T-cell (primary cell): ENCODE measurements around the gene GRAMD2B. TPM values are rescaled to one million over a fixed set of nuclear protein-coding genes. Genes with fewer than 3 reads are reported as not detected.

Experiments
- ATAC-seq, 4 experiments: fragments of 200-7000 bp in 3 of 4; fragments of 150-1000 bp in 1 of 4; cut with Tn5 transposase; replicated peaks in 1 of 4; 1 replicate in 3 of 4; 2 replicates in 1 of 4; pipeline ENCODE4 v1.10.0; 2021; ENCODE audit warnings: moderate library complexity in 3 of 4, mild to moderate bottlenecking in 2 of 4, moderate number of reproducible peaks in 1 of 4
- CTCF ChIA-PET, 2 donors: fragments of 300-600 bp; sonication (Branson Sonifier 250); formaldehyde crosslinking; loops; one replicate each; lab custom pipeline; 2022; ENCODE audit warnings: antibody characterized with exemption in 2 of 2; lab: Charles Lee
- POLR2A ChIA-PET, 2 donors: fragments of 300-600 bp; sonication (Branson Sonifier 250); formaldehyde crosslinking; loops; one replicate each; lab custom pipeline; 2022; ENCODE audit warnings: antibody characterized with exemption in 2 of 2; lab: Charles Lee
- DNase-seq, 35 experiments: peaks; one replicate each; pipeline versions ENCODE4 v3.0.0 to v3.0.0-alpha.2; 2013 to 2023
- H3K27ac ChIP-seq: one replicate; pipeline ENCODE4 v1.5.1; 2013; ENCODE audit warnings: low read length
- H3K27me3 ChIP-seq, 2 experiments: replicated peaks in 1 of 2; 1 replicate in 1 of 2; 2 replicates in 1 of 2; pipeline versions ENCODE4 v1.6.1 to v1.7.0; 2013; ENCODE audit warnings: low read length in 1 of 2, mixed read lengths in 1 of 2; ENCODE audit not compliant: control insufficient read depth in 2 of 2, insufficient read depth in 2 of 2; ENCODE audit errors: extremely low read depth in 1 of 2
- H3K36me3 ChIP-seq, 2 donors: 1 replicate in 1 of 2; 2 replicates in 1 of 2; pipeline versions ENCODE4 v1.6.1 to v1.7.0; 2013; ENCODE audit warnings: low read length in 1 of 2; ENCODE audit not compliant: control insufficient read depth in 2 of 2, insufficient read depth in 1 of 2; ENCODE audit errors: extremely low read depth in 1 of 2
- H3K4me1 ChIP-seq, 2 experiments: 1 replicate in 1 of 2; 2 replicates in 1 of 2; pipeline versions ENCODE4 v1.6.1 to v1.7.0; 2013; ENCODE audit warnings: low read length in 2 of 2, mixed read lengths in 1 of 2; ENCODE audit not compliant: insufficient read depth in 2 of 2, control insufficient read depth in 1 of 2; ENCODE audit errors: extremely low read depth in 1 of 2
- H3K4me3 ChIP-seq, 2 donors: 1 replicate in 1 of 2; 2 replicates in 1 of 2; pipeline versions ENCODE4 v1.5.1 to v1.7.0; 2013; ENCODE audit warnings: mild to moderate bottlenecking in 2 of 2, low read length in 1 of 2, moderate library complexity in 1 of 2; ENCODE audit not compliant: control insufficient read depth in 1 of 2; ENCODE audit errors: extremely low read depth in 1 of 2
- H3K9me3 ChIP-seq: 2 replicates; pipeline ENCODE4 v1.7.0; 2013
- H3K27ac Mint-ChIP-seq, 2 donors: one replicate each; pipeline ENCODE4 v1.8.0; 2020 to 2021; ENCODE audit warnings: mild to moderate bottlenecking in 2 of 2, mixed read lengths in 2 of 2
- H3K27me3 Mint-ChIP-seq, 2 donors: one replicate each; pipeline ENCODE4 v1.8.0; 2021 to 2022; ENCODE audit warnings: mixed read lengths in 2 of 2
- H3K36me3 Mint-ChIP-seq: one replicate; pipeline ENCODE4 v1.8.0; 2021; ENCODE audit warnings: mixed read lengths
- H3K4me1 Mint-ChIP-seq, 3 donors: one replicate each; pipeline ENCODE4 v1.8.0; 2020 to 2022; ENCODE audit warnings: mixed read lengths in 3 of 3, mild to moderate bottlenecking in 1 of 3
- H3K4me3 Mint-ChIP-seq, 3 donors: one replicate each; pipeline ENCODE4 v1.8.0; 2020 to 2022; ENCODE audit warnings: mild to moderate bottlenecking in 3 of 3, mixed read lengths in 3 of 3, moderate library complexity in 3 of 3
- H3K9me3 Mint-ChIP-seq, 3 donors: one replicate each; pipeline ENCODE4 v1.8.0; 2020 to 2022; ENCODE audit warnings: mixed read lengths in 3 of 3
- WGBS: methylation state at CpG from one replicate; pipeline ENCODE4 v1.1.5; 2013; ENCODE audit warnings: missing lambda C conversion rate; ENCODE audit not compliant: insufficient coverage; 5-methylcytosine and 5-hydroxymethylcytosine counted together
- total RNA-seq, 35 experiments: library from RNA in 6 of 35; stranded (reverse) in 6 of 35; fragments of 120-200 nt in 1 of 35; gene quantifications; one replicate each; pipeline versions ENCODE4 v1.2.1 to v1.2.4 and lab custom pipeline; 2013 to 2026

Gene GRAMD2B
- total RNA-seq, 5 donors from 2014 or later (not counting 1 experiment from before 2014, with no cell fraction given): 5.7 to 14.1 (median 6.0) TPM

- DNase-seq: no peak
- peaks cover 0 to 4% of the 10 kb centered on the region in 2 donors for H3K27me3 Mint-ChIP-seq
- Histone ChIP-seq H3K36me3 (no peaks in the 10 kb centered on the region), H3K9me3 (no peaks in the 10 kb centered on the region), H3K27me3 (peaks cover 0 to 4% of the 10 kb centered on the region in 2 experiments), H3K27ac (no peak overlapping the region), H3K4me1 (no peaks in the 10 kb centered on the region), H3K4me3 (no peak overlapping the region)
- ChIA-PET CTCF (interaction anchor here (0.6 to 0.9 kb wide), 2 partner anchors 20 to 28 kb away, joined by 3 read pairs; no protein-coding TSS in a partner anchor), POLR2A (no interaction called here)
- no peak for ATAC-seq
- no peaks in the 10 kb centered on the region for H3K36me3 Mint-ChIP-seq
- H3K9me3 Mint-ChIP-seq: no peaks in the 10 kb centered on the region
- peaks cover 0 to 11% (median 3%) of the 10 kb centered on the region in 3 donors for H3K4me1 Mint-ChIP-seq
- no peak overlapping the region for H3K4me3 Mint-ChIP-seq
- no peak overlapping the region for H3K27ac Mint-ChIP-seq
Measured at GRCh38 chr5:126520593-126520953, 97.4 kb downstream of the GRAMD2B start.

DNA sequence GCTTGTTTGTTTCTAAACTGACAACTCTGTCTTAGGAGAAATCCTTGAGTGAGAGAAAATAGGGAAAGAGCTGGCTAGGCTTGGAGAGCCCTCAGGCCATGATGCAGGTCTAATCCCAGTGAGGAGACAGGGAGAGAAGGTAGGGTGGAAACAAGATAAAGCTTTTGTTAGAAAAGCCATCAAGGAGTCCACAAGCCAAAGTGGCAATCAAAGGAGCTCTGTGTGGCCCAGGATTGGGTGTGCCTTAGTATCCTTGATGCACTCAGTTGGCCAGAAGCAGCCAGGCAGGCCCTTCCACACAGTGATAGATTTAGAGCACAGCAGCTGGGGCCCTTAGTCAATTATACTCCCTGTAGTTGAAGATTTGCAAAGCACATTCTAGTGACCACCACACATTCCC is 97.9 kb downstream of the GRAMD2B start:
- peaks cover 0 to 4% of the 10 kb centered on the region in 2 donors for H3K27me3 Mint-ChIP-seq
- ChIA-PET POLR2A (no interaction called here), CTCF (interaction anchor here (0.6 to 1.5 kb wide), 5 partner anchors 19 to 286 kb away, joined by 3 to 4 read pairs (median 3); no protein-coding TSS in a partner anchor)
- no peak for ATAC-seq
- H3K4me1 Mint-ChIP-seq: peaks cover 2 to 11% (median 3%) of the 10 kb centered on the region in 3 donors
- H3K36me3 Mint-ChIP-seq: no peaks in the 10 kb centered on the region
- no peak overlapping the region for H3K4me3 Mint-ChIP-seq
- H3K27me3 ChIP-seq: peaks cover 0 to 6% of the 10 kb centered on the region in 2 experiments
- peaks cover 0 to 3% (median 0%) of the 10 kb centered on the region in 3 donors for H3K9me3 Mint-ChIP-seq
- H3K27ac ChIP-seq: no peak overlapping the region
- no peaks in the 10 kb centered on the region for H3K36me3 ChIP-seq
- no peak overlapping the region for H3K4me3 ChIP-seq
- no peaks in the 10 kb centered on the region for H3K9me3 ChIP-seq
- no peak overlapping the region for H3K27ac Mint-ChIP-seq
- H3K4me1 ChIP-seq: no peaks in the 10 kb centered on the region
- no peak for DNase-seq

GRCh38 chr5:126523818-126524510 is 100.8 kb downstream of the GRAMD2B start:
- no CpG with 5 or more reads among the region's 8 CpGs for WGBS

DNA sequence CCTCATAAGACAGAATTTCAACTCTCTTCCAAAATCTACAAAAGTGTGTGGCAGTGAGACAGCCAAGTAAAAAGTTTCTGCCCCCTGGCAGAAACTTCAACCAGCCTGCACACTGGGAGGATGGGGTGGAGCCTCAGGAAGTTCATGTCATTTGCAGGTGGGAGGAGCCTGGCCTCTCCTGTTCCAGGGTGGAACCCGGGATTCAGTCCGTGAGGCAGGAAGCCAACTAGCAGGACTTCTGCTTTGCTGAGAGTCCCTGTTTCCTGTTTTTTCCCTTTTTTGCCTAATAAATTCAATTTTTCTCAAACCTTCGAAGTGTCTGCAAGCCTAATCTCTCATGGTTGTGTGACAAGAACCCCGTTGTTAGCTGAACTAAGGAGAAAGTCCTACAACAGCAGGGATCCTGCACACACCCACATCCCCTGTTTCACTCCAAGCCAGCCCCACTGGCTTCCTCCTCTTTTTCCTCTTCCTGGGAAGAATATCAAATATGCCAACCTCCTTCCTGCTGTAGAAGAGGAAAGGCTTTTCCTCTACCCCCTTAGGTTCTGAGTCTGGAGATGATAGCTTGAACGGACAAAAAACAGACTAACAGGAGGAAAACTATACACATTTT is 102.5 kb downstream of the GRAMD2B start:
- POLR2A ChIA-PET: no interaction called here
- DNase-seq (no peak), ATAC-seq (no peak)
- Mint-ChIP-seq H3K27ac (no peak overlapping the region), H3K27me3 (no peaks in the 10 kb centered on the region), H3K4me3 (no peak overlapping the region), H3K4me1 (peaks cover 0 to 2% (median 0%) of the 10 kb centered on the region in 3 donors), H3K36me3 (peaks cover 3% of the 10 kb centered on the region), H3K9me3 (peaks cover 0 to 11% (median 0%) of the 10 kb centered on the region in 3 donors)
- CTCF ChIA-PET: no interaction called here
- Histone ChIP-seq H3K27ac (no peak overlapping the region), H3K9me3 (no peaks in the 10 kb centered on the region), H3K36me3 (no peaks in the 10 kb centered on the region), H3K4me1 (no peaks in the 10 kb centered on the region), H3K4me3 (no peak overlapping the region), H3K27me3 (peaks cover 0 to 5% of the 10 kb centered on the region in 2 experiments)
- WGBS: 61% methylated on average over 4 of the region's 5 CpGs

More at GRCh38 chr5:126523818-126524510, 100.8 kb downstream of the GRAMD2B start:
- peaks cover 3% of the 10 kb centered on the region for H3K36me3 Mint-ChIP-seq
- H3K4me3 ChIP-seq: no peak overlapping the region
- H3K9me3 Mint-ChIP-seq: peaks cover 0 to 11% (median 0%) of the 10 kb centered on the region in 3 donors
- DNase-seq (no peak), ATAC-seq (no peak)
- H3K4me3 Mint-ChIP-seq: no peak overlapping the region
- ChIA-PET POLR2A (no interaction called here), CTCF (no interaction called here)
- H3K27ac Mint-ChIP-seq: no peak overlapping the region
- no peaks in the 10 kb centered on the region for H3K4me1 ChIP-seq
- H3K9me3 ChIP-seq: no peaks in the 10 kb centered on the region
- no peak overlapping the region for H3K27ac ChIP-seq
- H3K27me3 Mint-ChIP-seq: peaks cover 0 to 4% of the 10 kb centered on the region in 2 donors
- H3K4me1 Mint-ChIP-seq: peaks cover 2 to 11% (median 3%) of the 10 kb centered on the region in 3 donors
- H3K36me3 ChIP-seq: no peaks in the 10 kb centered on the region
- H3K27me3 ChIP-seq: peaks cover 0 to 7% of the 10 kb centered on the region in 2 experiments

DNA sequence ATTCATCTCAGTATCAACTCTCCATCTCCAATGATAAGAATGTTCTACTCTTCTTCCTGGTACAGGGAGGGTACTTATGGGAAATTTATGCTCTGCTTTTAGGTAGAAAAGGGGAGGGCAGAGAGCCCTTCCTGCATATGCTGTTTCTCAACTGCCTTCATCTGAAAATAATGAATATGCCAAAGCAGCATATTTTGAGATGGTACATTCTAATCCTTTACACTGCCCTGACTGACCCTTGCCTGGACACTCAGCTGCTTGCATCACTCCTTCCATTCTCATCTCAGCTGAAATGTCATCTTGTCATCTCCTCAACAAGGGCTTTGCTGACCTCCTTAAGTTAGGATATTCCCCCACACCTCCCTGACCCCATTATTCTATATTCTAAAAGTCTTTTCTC is 103.3 kb downstream of the GRAMD2B start:
- no peaks in the 10 kb centered on the region for H3K9me3 ChIP-seq
- H3K36me3 Mint-ChIP-seq: peaks cover 3% of the 10 kb centered on the region
- no peaks in the 10 kb centered on the region for H3K36me3 ChIP-seq
- peaks cover 0 to 11% (median 0%) of the 10 kb centered on the region in 3 donors for H3K9me3 Mint-ChIP-seq
- H3K4me1 ChIP-seq: no peaks in the 10 kb centered on the region
- H3K27me3 Mint-ChIP-seq: no peaks in the 10 kb centered on the region
- ChIA-PET POLR2A (no interaction called here), CTCF (interaction anchor here in 1 of 2 donors (1.4 kb wide), 1 partner anchor 188 kb away, joined by 4 read pairs; no protein-coding TSS in a partner anchor)
- no peak overlapping the region for H3K4me3 ChIP-seq
- H3K27me3 ChIP-seq: peaks cover 0 to 5% of the 10 kb centered on the region in 2 experiments
- ATAC-seq (no peak), DNase-seq (no peak)
- peaks cover 0 to 2% (median 0%) of the 10 kb centered on the region in 3 donors for H3K4me1 Mint-ChIP-seq
- no peak overlapping the region for H3K27ac ChIP-seq
- H3K27ac Mint-ChIP-seq: no peak overlapping the region
- no peak overlapping the region for H3K4me3 Mint-ChIP-seq

DNA sequence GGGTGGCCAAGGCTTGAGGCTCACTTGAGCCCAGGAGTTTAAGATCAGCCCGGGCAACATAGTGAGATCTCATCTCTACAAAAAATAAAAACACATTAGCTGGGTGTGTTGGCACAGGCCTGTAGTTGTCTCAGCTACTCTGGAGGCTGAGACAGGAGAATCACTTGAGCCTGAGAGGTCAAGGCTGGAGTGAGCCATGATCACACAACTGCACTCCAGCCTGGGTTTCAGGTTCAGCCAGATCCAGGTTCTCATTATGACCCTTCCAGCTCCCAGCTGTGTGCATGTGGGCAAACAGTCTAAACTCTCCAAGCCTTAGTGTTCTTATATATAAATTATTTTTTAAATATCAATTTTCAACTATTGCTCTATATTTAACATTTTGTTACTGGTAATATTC is 103.9 kb downstream of the GRAMD2B start:
- Mint-ChIP-seq H3K4me3 (no peak overlapping the region), H3K9me3 (peaks cover 0 to 11% (median 0%) of the 10 kb centered on the region in 3 donors), H3K27ac (no peak overlapping the region), H3K27me3 (no peaks in the 10 kb centered on the region), H3K4me1 (peaks cover 0 to 2% (median 0%) of the 10 kb centered on the region in 3 donors), H3K36me3 (peaks cover 3% of the 10 kb centered on the region)
- H3K27me3 ChIP-seq: peaks cover 0 to 5% of the 10 kb centered on the region in 2 experiments
- no peaks in the 10 kb centered on the region for H3K9me3 ChIP-seq
- DNase-seq (no peak), ATAC-seq (no peak)
- no peak overlapping the region for H3K27ac ChIP-seq
- ChIA-PET POLR2A (no interaction called here), CTCF (interaction anchor here in 1 of 2 donors (1.4 kb wide), 1 partner anchor 189 kb away, joined by 4 read pairs; no protein-coding TSS in a partner anchor)
- H3K36me3 ChIP-seq: no peaks in the 10 kb centered on the region
- no peak overlapping the region for H3K4me3 ChIP-seq
- H3K4me1 ChIP-seq: no peaks in the 10 kb centered on the region
- no CpG with 5 or more reads among the region's 1 CpG for WGBS
